Upper lobe of right lung (tissue), 1 donor: ENCODE results near the gene CLDN7. TPM values are rescaled to one million over a fixed set of nuclear protein-coding genes. Genes with fewer than 3 reads are reported as not detected.

Source experiments
- ATAC-seq: fragments of 200-7000 bp; cut with Tn5 transposase; one replicate; pipeline ENCODE4 v1.9.1; 2020; ENCODE audit warnings: mild to moderate bottlenecking, moderate library complexity
- DNase-seq: peaks from one replicate; pipeline ENCODE4 v3.0.0-alpha.2; 2020
- H3K27ac ChIP-seq: fragments of 200-600 bp; one replicate; pipeline ENCODE4 v1.8.0; 2022
- H3K27me3 ChIP-seq: fragments of 200-600 bp; one replicate; pipeline ENCODE4 v1.8.0; 2022; ENCODE audit warnings: mild to moderate bottlenecking
- H3K36me3 ChIP-seq: fragments of 200-600 bp; one replicate; pipeline ENCODE4 v1.8.0; 2022
- H3K4me1 ChIP-seq: fragments of 200-600 bp; one replicate; pipeline ENCODE4 v1.8.0; 2022
- H3K4me3 ChIP-seq: fragments of 200-600 bp; one replicate; pipeline ENCODE4 v1.8.0; 2022; ENCODE audit warnings: mild to moderate bottlenecking
- H3K9me3 ChIP-seq: fragments of 200-600 bp; one replicate; pipeline ENCODE4 v1.8.0; 2022
- CTCF ChIP-seq: fragments of 200-600 bp; IDR thresholded peaks from one replicate; pipeline ENCODE4 v1.8.0; 2022; ENCODE audit warnings: antibody characterized with exemption
- intact Hi-C: fragments of 100-400 bp; cut with DNase I; formaldehyde crosslinking; loops from one replicate; pipeline ENCODE4 v1.11.0; 2022
- total RNA-seq: library from RNA; stranded (reverse); fragmentation: NEBNext Ultra II Directional; extraction: Animal tissue kit (Norgen Biotek cat#: 25700); gene quantifications from one replicate; pipeline ENCODE4 v1.2.1, GENCODE V29; 2021
- donor health status: DM: no; HTN: yes; CAD: no; lungs with severe emphysema.

CLDN7 gene
- total RNA-seq, 1 donor from 2014 or later: 117 TPM

GRCh38 chr17:7258731-7259554 lies 3.3 kb downstream of the CLDN7 start:
- no peak for TF ChIP-seq CTCF
- Histone ChIP-seq H3K9me3 (no peaks in the 10 kb centered on the region), H3K4me1 (peaks cover 25% of the 10 kb centered on the region), H3K27ac (no peak overlapping the region), H3K27me3 (peaks cover 4% of the 10 kb centered on the region), H3K36me3 (peaks cover 50% of the 10 kb centered on the region), H3K4me3 (no peak overlapping the region)
- DNase-seq (peak; percentile 84), ATAC-seq (peak; percentile 57)
- intact Hi-C loops: no loop called here

GRCh38 chr17:7256766-7257456 lies 5.4 kb downstream of the CLDN7 start:
- intact Hi-C loops: no loop called here

GRCh38 chr17:7254511-7254910 lies 7.8 kb downstream of the CLDN7 start:
- no peak for DNase-seq
- Histone ChIP-seq H3K4me3 (no peak overlapping the region), H3K27ac (no peak overlapping the region), H3K9me3 (no peaks in the 10 kb centered on the region), H3K4me1 (peaks cover 26% of the 10 kb centered on the region), H3K27me3 (no peaks in the 10 kb centered on the region), H3K36me3 (peaks cover 50% of the 10 kb centered on the region)
- intact Hi-C loops: no loop called here
- ATAC-seq: no peak
- TF ChIP-seq CTCF: no peak

More at GRCh38 chr17:7256766-7257456, 5.4 kb downstream of the CLDN7 start:
- DNase-seq: no peak
- Histone ChIP-seq H3K4me3 (no peak overlapping the region), H3K27me3 (no peaks in the 10 kb centered on the region), H3K9me3 (no peaks in the 10 kb centered on the region), H3K27ac (no peak overlapping the region), H3K4me1 (peaks cover 24% of the 10 kb centered on the region), H3K36me3 (peaks cover 50% of the 10 kb centered on the region)
- no peak for TF ChIP-seq CTCF
- no peak for ATAC-seq

- intact Hi-C loops: no loop called here
- peaks cover 41% of the 10 kb centered on the region for H3K36me3 ChIP-seq
- H3K4me3 ChIP-seq: peak overlapping the region; percentile 91
- peak overlapping the region; percentile 99 for H3K27ac ChIP-seq
- DNase-seq (no peak), ATAC-seq (no peak)
- H3K4me1 ChIP-seq: peaks cover 32% of the 10 kb centered on the region
- TF ChIP-seq CTCF: no peak
- no peaks in the 10 kb centered on the region for H3K9me3 ChIP-seq
- no peaks in the 10 kb centered on the region for H3K27me3 ChIP-seq
These were observed 9.2 kb downstream of the CLDN7 start for GRCh38 chr17:7253082-7253481.

GRCh38 chr17:7252176-7253043 lies 9.9 kb downstream of the CLDN7 start, which contains the start of gene ELP5:
Gene ELP5 (plus strand): TSS chr17:7252215. CDS start chr17:7252551, 336 bp downstream.
- Histone ChIP-seq H3K4me3 (peak within 1 kb of the TSS; percentile 91), H3K27ac (peak within 1 kb of the TSS; percentile 99), H3K27me3 (no peaks in the 10 kb centered on the region), H3K9me3 (no peaks in the 10 kb centered on the region), H3K4me1 (peaks cover 32% of the 10 kb centered on the region), H3K36me3 (peaks cover 34% of the 10 kb centered on the region)
- DNase-seq (peak; percentile 97), ATAC-seq (peak; percentile 82)
- TF ChIP-seq CTCF: peak; percentile 34
- intact Hi-C loops: no loop called here
